MM.1S (cell line): ENCODE measurements around the gene WIPI1.

Experiments used
- EZH2phosphoT487 ChIP-seq: fragments of 300-600 bp; sonication (generic); IDR thresholded peaks from 2 replicates; pipeline ENCODE4 v1.6.1; 2018; ENCODE audit warnings: antibody characterized with exemption, low read length
- TF ChIP-seq, protein P1 (sequence below): fragments of 300-600 bp; sonication (generic); IDR thresholded peaks from 2 replicates; pipeline ENCODE4 v1.5.1; 2016; ENCODE audit warnings: antibody characterized with exemption, low read length, mixed read lengths

GRCh38 chr17:68385490-68386215, 71.6 kb downstream of the WIPI1 start:
- TF ChIP-seq, protein P1, sequence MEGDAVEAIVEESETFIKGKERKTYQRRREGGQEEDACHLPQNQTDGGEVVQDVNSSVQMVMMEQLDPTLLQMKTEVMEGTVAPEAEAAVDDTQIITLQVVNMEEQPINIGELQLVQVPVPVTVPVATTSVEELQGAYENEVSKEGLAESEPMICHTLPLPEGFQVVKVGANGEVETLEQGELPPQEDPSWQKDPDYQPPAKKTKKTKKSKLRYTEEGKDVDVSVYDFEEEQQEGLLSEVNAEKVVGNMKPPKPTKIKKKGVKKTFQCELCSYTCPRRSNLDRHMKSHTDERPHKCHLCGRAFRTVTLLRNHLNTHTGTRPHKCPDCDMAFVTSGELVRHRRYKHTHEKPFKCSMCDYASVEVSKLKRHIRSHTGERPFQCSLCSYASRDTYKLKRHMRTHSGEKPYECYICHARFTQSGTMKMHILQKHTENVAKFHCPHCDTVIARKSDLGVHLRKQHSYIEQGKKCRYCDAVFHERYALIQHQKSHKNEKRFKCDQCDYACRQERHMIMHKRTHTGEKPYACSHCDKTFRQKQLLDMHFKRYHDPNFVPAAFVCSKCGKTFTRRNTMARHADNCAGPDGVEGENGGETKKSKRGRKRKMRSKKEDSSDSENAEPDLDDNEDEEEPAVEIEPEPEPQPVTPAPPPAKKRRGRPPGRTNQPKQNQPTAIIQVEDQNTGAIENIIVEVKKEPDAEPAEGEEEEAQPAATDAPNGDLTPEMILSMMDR = no peak
- TF ChIP-seq EZH2phosphoT487 = no peak
